Spleen (tissue), 11 donors: ENCODE results near the gene AP4B1. TPM values are rescaled to one million over a fixed set of nuclear protein-coding genes. Genes with fewer than 3 reads are reported as not detected.

Source experiments
- DNase-seq: peaks from one replicate; pipeline ENCODE4 v3.0.0-alpha.2; 2020
- H3K27ac ChIP-seq, 8 donors: fragments of 200-600 bp; sonication (generic) in 7 of 8; 1 replicate in 4 of 8; 2 replicates in 4 of 8; pipeline versions ENCODE4 v1.5.0 to v1.8.0; 2016 to 2021; ENCODE audit warnings: inconsistent platforms in 4 of 8, mild to moderate bottlenecking in 4 of 8, moderate library complexity in 1 of 8
- H3K27me3 ChIP-seq, 7 donors: fragments of 200-600 bp; sonication (generic) in 6 of 7; replicated peaks in 1 of 7; 1 replicate in 4 of 7; 2 replicates in 3 of 7; pipeline versions ENCODE4 v1.5.0 to v1.8.0; 2016 to 2021; ENCODE audit warnings: inconsistent platforms in 3 of 7, mild to moderate bottlenecking in 1 of 7
- H3K36me3 ChIP-seq, 6 donors: fragments of 200-600 bp; sonication (generic) in 5 of 6; 1 replicate in 4 of 6; 2 replicates in 2 of 6; pipeline versions ENCODE4 v1.5.0 to v1.8.0; 2016 to 2021; ENCODE audit warnings: inconsistent platforms in 2 of 6
- H3K4me1 ChIP-seq, 6 donors: fragments of 200-600 bp; sonication (generic) in 5 of 6; 1 replicate in 3 of 6; 2 replicates in 3 of 6; pipeline versions ENCODE4 v1.5.0 to v1.8.0; 2016 to 2021; ENCODE audit warnings: inconsistent platforms in 3 of 6
- H3K4me3 ChIP-seq, 8 donors: fragments of 200-600 bp; sonication (generic) in 7 of 8; 1 replicate in 4 of 8; 2 replicates in 4 of 8; pipeline versions ENCODE4 v1.5.0 to v1.8.0; 2016 to 2021; ENCODE audit warnings: inconsistent platforms in 4 of 8, mild to moderate bottlenecking in 4 of 8, moderate library complexity in 2 of 8
- H3K9me3 ChIP-seq, 8 donors: fragments of 200-600 bp; sonication (generic) in 7 of 8; 1 replicate in 4 of 8; 2 replicates in 4 of 8; pipeline versions ENCODE4 v1.5.0 to v1.8.0; 2016 to 2021; ENCODE audit warnings: inconsistent platforms in 4 of 8
- CTCF ChIP-seq, 11 experiments: fragments of 200-600 bp in 7 of 11; fragments of 450-650 bp in 4 of 11; sonication (generic) in 4 of 11; IDR thresholded peaks in 8 of 11; conservative IDR thresholded peaks in 3 of 11; 1 replicate in 7 of 11; 2 replicates in 4 of 11; pipeline versions ENCODE4 v1.4.0 to v1.8.0; 2016 to 2021; ENCODE audit warnings: antibody characterized with exemption in 11 of 11, inconsistent platforms in 4 of 11, mild to moderate bottlenecking in 1 of 11
- POLR2A ChIP-seq, 3 donors: fragments of 450-650 bp; IDR thresholded peaks; one replicate each; pipeline ENCODE4 v1.5.1; 2017; ENCODE audit warnings: antibody characterized with exemption in 3 of 3, mild to moderate bottlenecking in 1 of 3
- POLR2AphosphoS5 ChIP-seq, 3 donors: sonication (generic); formaldehyde crosslinking; IDR thresholded peaks; one replicate each; pipeline ENCODE4 v1.5.1; 2017; ENCODE audit warnings: antibody characterized with exemption in 3 of 3
- WGBS, 5 donors: extraction: QIAGEN DNeasy Blood & Tissue Kit in 3 of 5; methylation state at CpG; one replicate each; pipeline versions ENCODE4 v1.1.5 to v1.1.7; 2013 to 2018; 5-methylcytosine and 5-hydroxymethylcytosine counted together
- intact Hi-C: fragments of 100-400 bp; cut with DNase I; formaldehyde crosslinking; loops from one replicate; pipeline ENCODE4 v1.15.0; 2023; ENCODE audit warnings: low total_unique reads
- polyA plus RNA-seq, 3 donors: library from polyadenylated mRNA; stranded (reverse); fragments of 200-250 nt; gene quantifications; one replicate each; pipeline ENCODE4 v1.2.1, GENCODE V29; 2013
- total RNA-seq, 7 donors: library from RNA; depleted of rRNA in 3 of 7; stranded (reverse); fragments of >200 nt in 3 of 7; fragmentation: NEBNext Ultra II Directional in 4 of 7; extraction: Animal tissue kit (Norgen Biotek cat#: 25700) in 4 of 7; gene quantifications; one replicate each; pipeline versions ENCODE4 v1.1.0 to v1.2.1, GENCODE V29; 2016 to 2021
- donor health status: healthy with polysubstance abuse.
- donor health status: DM: no; HTN: no; CAD: no; lungs with moderate emphysema.
- donor health status: DM: no; HTN: no; CAD: no.
- donor health status: Bipolar disorder and iron deficiency.
- donor health status: healthy.
- donor health status: DM: no; HTN: no; CAD: no.
- donor health status: DM: yes; HTN: yes; CAD: no.

The AP4B1 gene
- total and polyA plus RNA-seq, 10 donors = 23.9 to 58.0 (median 32.3) TPM

DNA sequence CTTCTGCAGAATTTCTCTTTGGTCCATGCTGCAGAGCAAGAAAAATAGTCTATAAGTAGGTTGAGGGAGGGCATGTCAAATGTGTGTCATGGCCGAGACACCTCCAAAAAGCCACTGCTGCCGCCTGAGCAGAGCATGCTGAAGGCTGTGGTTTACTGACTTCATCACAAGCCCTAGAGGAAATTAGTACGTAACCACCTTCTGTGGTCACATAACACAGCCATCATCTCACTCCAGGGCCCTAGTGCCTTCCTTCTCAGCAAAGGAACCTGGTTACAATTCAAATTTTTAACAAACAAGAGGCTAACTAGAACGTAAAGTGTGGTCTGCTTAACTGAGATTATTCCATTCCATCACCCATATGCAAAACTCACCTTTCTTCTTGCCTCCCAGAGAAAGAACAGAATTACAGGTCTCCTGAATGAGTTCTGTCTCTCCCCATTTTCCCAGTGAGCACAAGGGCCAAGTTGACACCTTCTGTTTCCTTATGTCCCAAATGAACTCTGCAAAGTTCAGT, 32.9 kb downstream of the AP4B1 start, which contains the start of gene PTPN22:
Gene PTPN22 (minus strand): TSS at position 116 of the 517 bp plus-strand sequence.
- WGBS, 5 donors = 18 to 30% (median 28%) methylated on average over 4 of the region's 4 CpGs
- H3K27ac ChIP-seq = peak within 1 kb of the TSS; percentile 58 to 93 (median 88)
- peak; percentile 91 for DNase-seq
- intact Hi-C loops = no loop called here
- no peaks in the 10 kb centered on the region for H3K27me3 ChIP-seq
- H3K9me3 ChIP-seq = no peaks in the 10 kb centered on the region
- H3K4me1 ChIP-seq = peaks cover 0 to 97% (median 63%) of the 10 kb centered on the region in 6 donors
- TF ChIP-seq CTCF (IDR thresholded peaks at IDR 0.05 in 8 of 11, conservative IDR thresholded peaks at IDR 0.05 in 3 of 11) (no peak), POLR2AphosphoS5 (IDR thresholded peaks at IDR 0.05) (peak in 2 of 3 donors; percentile 50 to 96), POLR2A (IDR thresholded peaks at IDR 0.05) (peak in 2 of 3 donors; percentile 49 to 83)
- peaks cover 0 to 1% (median 0%) of the 10 kb centered on the region in 6 donors for H3K36me3 ChIP-seq
- peak within 1 kb of the TSS; percentile 16 to 65 (median 33) for H3K4me3 ChIP-seq

GRCh38 chr1:113870778-113871177, 33.8 kb downstream of the AP4B1 start:
- intact Hi-C loops = no loop called here
- Histone ChIP-seq H3K4me3 (peak overlapping the region; percentile 16 to 65 (median 33)), H3K9me3 (no peaks in the 10 kb centered on the region), H3K4me1 (peaks cover 0 to 97% (median 67%) of the 10 kb centered on the region in 6 donors), H3K36me3 (peaks cover 0 to 6% (median 0%) of the 10 kb centered on the region in 6 donors), H3K27me3 (no peaks in the 10 kb centered on the region), H3K27ac (peak overlapping the region; percentile 58 to 93 (median 88))
- TF ChIP-seq CTCF (IDR thresholded peaks at IDR 0.05 in 8 of 11, conservative IDR thresholded peaks at IDR 0.05 in 3 of 11) (no peak), POLR2AphosphoS5 (IDR thresholded peaks at IDR 0.05) (no peak), POLR2A (IDR thresholded peaks at IDR 0.05) (no peak)
- 56 to 67% (median 57%) methylated on average over 3 of the region's 3 CpGs for WGBS, 5 donors
- DNase-seq = no peak

DNA sequence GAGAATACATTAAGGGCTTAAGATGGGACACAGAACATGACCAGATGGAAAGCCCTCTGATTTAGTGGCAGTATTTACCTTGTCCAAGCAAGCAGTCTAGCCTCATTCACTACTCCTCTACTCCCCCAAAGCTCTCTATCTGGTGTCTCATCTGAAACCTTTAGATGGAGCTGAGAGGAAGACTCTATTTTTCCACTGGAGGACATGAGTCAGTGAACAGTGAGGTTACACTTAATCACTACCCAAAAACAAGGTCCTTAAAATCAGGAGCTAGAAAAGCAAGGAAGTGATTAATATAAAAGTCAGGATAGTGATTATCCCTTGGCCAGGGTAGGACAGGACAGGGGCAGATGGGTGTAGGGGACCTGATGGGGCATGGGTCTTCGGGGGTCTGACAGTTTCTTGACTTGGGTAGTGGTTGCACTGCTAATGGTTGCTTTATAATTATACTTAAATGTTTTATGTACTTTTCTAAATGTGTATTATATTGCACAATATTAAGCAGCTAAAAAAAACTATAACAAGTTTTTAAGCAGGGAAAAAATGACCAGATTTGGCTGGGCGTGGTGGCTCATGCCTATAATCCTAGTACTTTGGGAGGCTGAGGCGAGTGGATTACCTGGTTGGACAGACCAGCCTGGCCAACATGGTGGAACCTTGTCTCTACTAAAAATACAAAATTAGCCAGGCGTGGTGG, 36.1 kb downstream of the AP4B1 start:
- Histone ChIP-seq H3K4me3 (peak overlapping the region in 1 of 8 donors; percentile 65), H3K27ac (peak overlapping the region in 3 of 8 donors; percentile 91 to 93 (median 93)), H3K36me3 (peaks cover 0 to 6% (median 0%) of the 10 kb centered on the region in 6 donors), H3K4me1 (peaks cover 0 to 91% (median 53%) of the 10 kb centered on the region in 6 donors), H3K27me3 (no peaks in the 10 kb centered on the region), H3K9me3 (no peaks in the 10 kb centered on the region)
- intact Hi-C loops = no loop called here
- no peak for TF ChIP-seq POLR2AphosphoS5 (IDR thresholded peaks at IDR 0.05)
- no peak for TF ChIP-seq POLR2A (IDR thresholded peaks at IDR 0.05)
- TF ChIP-seq CTCF (IDR thresholded peaks at IDR 0.05 in 8 of 11, conservative IDR thresholded peaks at IDR 0.05 in 3 of 11) = no peak
- no peak for DNase-seq
- WGBS, 5 donors = 90 to 93% (median 91%) methylated on average over 4 of the region's 4 CpGs

- intact Hi-C loops = no loop called here
- 88 to 96% (median 96%) methylated on average over 5 of the region's 5 CpGs for WGBS, 5 donors
These were observed 43.0 kb downstream of the AP4B1 start for GRCh38 chr1:113861641-113862040.

More at GRCh38 chr1:113861641-113862040, 43.0 kb downstream of the AP4B1 start:
- H3K27me3 ChIP-seq = no peaks in the 10 kb centered on the region
- peak overlapping the region in 7 of 8 donors; percentile 37 to 80 (median 75) for H3K27ac ChIP-seq
- peaks cover 0 to 18% (median 0%) of the 10 kb centered on the region in 6 donors for H3K36me3 ChIP-seq
- H3K4me1 ChIP-seq = peaks cover 32 to 91% (median 60%) of the 10 kb centered on the region in 6 donors
- TF ChIP-seq POLR2AphosphoS5 (IDR thresholded peaks at IDR 0.05) (no peak), POLR2A (IDR thresholded peaks at IDR 0.05) (no peak), CTCF (IDR thresholded peaks at IDR 0.05 in 8 of 11, conservative IDR thresholded peaks at IDR 0.05 in 3 of 11) (no peak)
- H3K9me3 ChIP-seq = no peaks in the 10 kb centered on the region
- DNase-seq = no peak
- H3K4me3 ChIP-seq = no peak overlapping the region
